MM.1S (cell line): Measurements from ENCODE around the gene UNC93B1.
"Not testable (repeated sequence)": the region's sequence is repeated elsewhere in the genome, so short reads cannot be mapped to it uniquely, and the experiment has no call there.

Source experiments
- DNase-seq: peaks from one replicate; pipeline ENCODE4 v3.0.0-alpha.2; 2015
- H2AFZ ChIP-seq: fragments of 300-600 bp; sonication (generic); 2 replicates; pipeline ENCODE4 v1.6.0; 2016; ENCODE audit warnings: antibody characterized with exemption, low read length
- H3F3A ChIP-seq: fragments of 300-600 bp; sonication (generic); 2 replicates; pipeline ENCODE4 v1.6.1; 2016; ENCODE audit warnings: mild to moderate bottlenecking, antibody characterized with exemption, low read length, moderate library complexity, mixed read lengths; ENCODE audit not compliant: insufficient read depth
- H3K27ac ChIP-seq: fragments of 300-600 bp; sonication (generic); 2 replicates; pipeline ENCODE4 v1.5.1; 2016; ENCODE audit warnings: mild to moderate bottlenecking, low read length
- H3K27me3 ChIP-seq: fragments of 300-600 bp; sonication (generic); replicated peaks from 2 replicates; pipeline ENCODE4 v1.6.0; 2016; ENCODE audit warnings: low read length; ENCODE audit not compliant: insufficient read depth
- H3K36me3 ChIP-seq: fragments of 300-600 bp; sonication (generic); replicated peaks from 2 replicates; pipeline ENCODE4 v1.6.1; 2016; ENCODE audit warnings: mild to moderate bottlenecking, low read length, mixed read lengths; ENCODE audit not compliant: insufficient read depth
- H3K4me1 ChIP-seq: fragments of 300-600 bp; sonication (generic); 2 replicates; pipeline ENCODE4 v1.6.1; 2016; ENCODE audit warnings: low read length, mixed read lengths
- H3K4me2 ChIP-seq: fragments of 300-600 bp; sonication (generic); 2 replicates; pipeline ENCODE4 v1.6.0; 2016; ENCODE audit warnings: low read depth, low read length
- H3K4me3 ChIP-seq: fragments of 300-600 bp; sonication (generic); 2 replicates; pipeline ENCODE4 v1.5.1; 2016; ENCODE audit warnings: low read length, mixed read lengths
- H3K79me2 ChIP-seq: fragments of 300-600 bp; sonication (generic); 2 replicates; pipeline ENCODE4 v1.6.1; 2016; ENCODE audit warnings: mixed run types, low read length, mixed read lengths
- H3K9ac ChIP-seq: fragments of 300-600 bp; sonication (generic); 2 replicates; pipeline ENCODE4 v1.6.1; 2016; ENCODE audit warnings: low read length, mixed read lengths
- H3K9me2 ChIP-seq: fragments of 300-600 bp; sonication (generic); replicated peaks from 2 replicates; pipeline ENCODE4 v1.6.1; 2016; ENCODE audit warnings: mild to moderate bottlenecking, low read length, mixed read lengths; ENCODE audit not compliant: insufficient read depth
- H3K9me3 ChIP-seq: fragments of 300-600 bp; sonication (generic); replicated peaks from 2 replicates; pipeline ENCODE4 v1.6.1; 2016; ENCODE audit warnings: mild to moderate bottlenecking, low read length, mixed read lengths; ENCODE audit not compliant: insufficient read depth
- H4K20me1 ChIP-seq: fragments of 300-600 bp; sonication (generic); 2 replicates; pipeline ENCODE4 v1.6.1; 2016; ENCODE audit warnings: mild to moderate bottlenecking, low read length, moderate library complexity, mixed read lengths; ENCODE audit not compliant: insufficient read depth

UNC93B1 gene

GRCh38 chr11:67981226-67981625 lies 22.7 kb downstream of the UNC93B1 start:
- H3K79me2 ChIP-seq, H3K36me3 ChIP-seq, H3F3A ChIP-seq, H3K27ac ChIP-seq, H4K20me1 ChIP-seq, H3K4me3 ChIP-seq, H3K9me2 ChIP-seq, H3K9me3 ChIP-seq, H3K4me2 ChIP-seq, H3K27me3 ChIP-seq, H2AFZ ChIP-seq, H3K9ac ChIP-seq, H3K4me1 ChIP-seq, DNase-seq: not testable (repeated sequence)

- not testable (repeated sequence) for H3K79me2 ChIP-seq, H3K27me3 ChIP-seq, H2AFZ ChIP-seq, H3K36me3 ChIP-seq, H3K9me3 ChIP-seq, H3K4me1 ChIP-seq, H3F3A ChIP-seq, H3K4me2 ChIP-seq, H3K27ac ChIP-seq, H3K4me3 ChIP-seq, DNase-seq, H4K20me1 ChIP-seq, H3K9me2 ChIP-seq, H3K9ac ChIP-seq
These were observed 25.0 kb downstream of the UNC93B1 start for GRCh38 chr11:67978766-67979418.

DNA sequence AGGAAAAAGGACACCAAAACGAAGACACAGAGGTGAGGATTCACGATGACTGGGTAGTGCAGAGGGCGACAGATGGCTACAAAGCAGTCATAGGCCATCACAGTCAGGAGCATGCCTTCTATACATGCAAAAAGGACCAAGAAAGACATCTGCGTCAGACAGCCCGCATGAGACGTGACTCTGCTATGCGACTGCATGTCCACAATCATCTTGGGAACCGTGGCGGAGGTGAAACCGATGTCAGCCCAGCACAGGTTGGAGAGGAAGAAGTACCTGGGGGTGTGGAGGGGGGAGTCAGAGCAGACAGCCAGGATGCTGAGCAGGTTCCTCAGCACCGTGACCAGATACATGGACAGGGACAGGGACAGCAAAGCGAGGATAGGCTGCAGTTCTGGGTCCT lies 29.2 kb downstream of the UNC93B1 start:
- H2AFZ ChIP-seq, H3K27me3 ChIP-seq, H3K4me2 ChIP-seq, DNase-seq, H3K79me2 ChIP-seq, H3K27ac ChIP-seq, H3K9ac ChIP-seq, H3K9me3 ChIP-seq, H3K4me3 ChIP-seq, H3K9me2 ChIP-seq, H3F3A ChIP-seq, H4K20me1 ChIP-seq, H3K36me3 ChIP-seq, H3K4me1 ChIP-seq: not testable (repeated sequence)

- H3K36me3 ChIP-seq, H3F3A ChIP-seq, DNase-seq, H3K27me3 ChIP-seq, H3K79me2 ChIP-seq, H3K9me3 ChIP-seq, H3K27ac ChIP-seq, H3K4me2 ChIP-seq, H2AFZ ChIP-seq, H3K9ac ChIP-seq, H3K9me2 ChIP-seq, H3K4me3 ChIP-seq, H4K20me1 ChIP-seq, H3K4me1 ChIP-seq: not testable (repeated sequence)
These were observed 38.0 kb downstream of the UNC93B1 start for GRCh38 chr11:67965830-67966348.

- H3F3A ChIP-seq, DNase-seq, H3K9me2 ChIP-seq, H3K4me1 ChIP-seq, H3K4me3 ChIP-seq, H3K79me2 ChIP-seq, H4K20me1 ChIP-seq, H3K9ac ChIP-seq, H2AFZ ChIP-seq, H3K27me3 ChIP-seq, H3K36me3 ChIP-seq, H3K27ac ChIP-seq, H3K4me2 ChIP-seq, H3K9me3 ChIP-seq: not testable (repeated sequence)
These were observed 39.2 kb downstream of the UNC93B1 start for GRCh38 chr11:67964746-67965145.

GRCh38 chr11:67963879-67964278 lies 40.0 kb downstream of the UNC93B1 start:
- not testable (repeated sequence) for DNase-seq, H3K27me3 ChIP-seq, H3K79me2 ChIP-seq, H3K4me1 ChIP-seq, H4K20me1 ChIP-seq, H3K4me3 ChIP-seq, H3K9me3 ChIP-seq, H3K4me2 ChIP-seq, H3K36me3 ChIP-seq, H3K9me2 ChIP-seq, H3K9ac ChIP-seq, H3K27ac ChIP-seq, H3F3A ChIP-seq, H2AFZ ChIP-seq

DNA sequence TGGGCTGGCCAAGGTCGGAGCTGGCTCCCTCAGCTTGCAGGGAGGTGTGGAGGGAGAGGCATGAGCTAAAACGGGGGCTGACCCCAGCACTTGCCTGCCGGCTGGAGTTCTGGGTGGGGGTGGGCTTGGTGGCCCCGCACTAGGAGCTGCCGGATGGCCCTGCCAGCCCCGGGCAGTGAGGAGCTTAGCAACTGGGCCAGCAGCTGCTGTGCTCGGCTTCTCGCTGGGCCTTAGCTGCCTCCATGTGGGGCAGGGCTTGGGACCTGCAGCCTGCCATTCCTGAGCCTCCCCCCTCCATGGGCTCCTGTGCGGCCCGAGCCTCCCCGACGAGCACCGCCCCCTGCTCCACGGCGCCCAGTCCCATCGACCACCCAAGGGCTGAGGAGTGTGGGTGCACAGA lies 40.7 kb downstream of the UNC93B1 start:
- not testable (repeated sequence) for H3K4me3 ChIP-seq, H3K9me3 ChIP-seq, H3K36me3 ChIP-seq, H3K9me2 ChIP-seq, H3K79me2 ChIP-seq, H3K27me3 ChIP-seq, H3F3A ChIP-seq, H2AFZ ChIP-seq, H3K9ac ChIP-seq, DNase-seq, H3K4me1 ChIP-seq, H3K27ac ChIP-seq, H4K20me1 ChIP-seq, H3K4me2 ChIP-seq

GRCh38 chr11:67956236-67956635 lies 47.7 kb downstream of the UNC93B1 start:
- not testable (repeated sequence) for H3K9ac ChIP-seq, H3K36me3 ChIP-seq, H3K4me3 ChIP-seq, H4K20me1 ChIP-seq, DNase-seq, H3K4me2 ChIP-seq, H3K4me1 ChIP-seq, H2AFZ ChIP-seq, H3K9me2 ChIP-seq, H3F3A ChIP-seq, H3K27ac ChIP-seq, H3K27me3 ChIP-seq, H3K9me3 ChIP-seq
- H3K79me2 ChIP-seq = peaks cover 20% of the 10 kb centered on the region
